GM23338 (cell line): ENCODE measurements around the gene PRR36. TPM values are rescaled to one million over a fixed set of nuclear protein-coding genes. Genes with fewer than 3 reads are reported as not detected.

Source experiments
- ATAC-seq: fragments of 200-7000 bp; cut with Tn5 transposase; 3 replicates; pipeline ENCODE4 v1.9.1; 2020
- DNase-seq: peaks from one replicate; pipeline ENCODE4 v3.0.0-alpha.2; 2015; ENCODE audit warnings: low spot score
- H2AFZ ChIP-seq: fragments of 200-600 bp; sonication (generic); 2 replicates; pipeline ENCODE4 v1.8.0; 2016; ENCODE audit warnings: antibody characterized with exemption, mild to moderate bottlenecking, moderate library complexity
- H3F3A ChIP-seq: fragments of 200-600 bp; sonication (generic); replicated peaks from 2 replicates; pipeline ENCODE4 v1.8.0; 2017; ENCODE audit warnings: antibody characterized with exemption, mixed run types, low read depth
- H3K27ac ChIP-seq: fragments of 200-600 bp; sonication (generic); 2 replicates; pipeline ENCODE4 v1.6.1; 2016; ENCODE audit warnings: low read depth
- H3K27me3 ChIP-seq: fragments of 200-600 bp; sonication (generic); 2 replicates; pipeline ENCODE4 v1.8.0; 2016; ENCODE audit warnings: mild to moderate bottlenecking, mixed run types, moderate library complexity; ENCODE audit not compliant: insufficient read depth
- H3K36me3 ChIP-seq: fragments of 200-600 bp; sonication (generic); 2 replicates; pipeline ENCODE4 v1.8.0; 2016; ENCODE audit warnings: mild to moderate bottlenecking; ENCODE audit not compliant: insufficient read depth
- H3K4me1 ChIP-seq: fragments of 200-600 bp; sonication (generic); 2 replicates; pipeline ENCODE4 v1.8.0; 2016; ENCODE audit warnings: mild to moderate bottlenecking, moderate library complexity; ENCODE audit not compliant: insufficient read depth
- H3K4me2 ChIP-seq: fragments of 200-600 bp; sonication (generic); 2 replicates; pipeline ENCODE4 v1.7.1; 2017; ENCODE audit warnings: mixed run types
- H3K4me3 ChIP-seq: fragments of 200-600 bp; sonication (generic); 2 replicates; pipeline ENCODE4 v1.6.1; 2016; ENCODE audit warnings: mixed run types
- H3K79me2 ChIP-seq: fragments of 200-600 bp; sonication (generic); replicated peaks from 2 replicates; pipeline ENCODE4 v1.8.0; 2017; ENCODE audit warnings: mild to moderate bottlenecking; ENCODE audit not compliant: insufficient read depth
- H3K9me2 ChIP-seq: fragments of 200-600 bp; sonication (generic); 2 replicates; pipeline ENCODE4 v1.8.0; 2017; ENCODE audit not compliant: insufficient read depth
- H4K20me1 ChIP-seq: fragments of 200-600 bp; sonication (generic); replicated peaks from 2 replicates; pipeline ENCODE4 v1.8.0; 2017; ENCODE audit warnings: mild to moderate bottlenecking; ENCODE audit not compliant: insufficient read depth
- H3K27ac Mint-ChIP-seq: 2 replicates; pipeline ENCODE4 v1.8.0; 2020; ENCODE audit warnings: inconsistent platforms, mild to moderate bottlenecking, moderate library complexity, mixed read lengths
- H3K27me3 Mint-ChIP-seq: 3 replicates; pipeline ENCODE4 v1.8.0; 2022; ENCODE audit warnings: low read depth, mild to moderate bottlenecking, moderate library complexity, mixed read lengths, inconsistent platforms; ENCODE audit not compliant: insufficient read depth, poor library complexity
- H3K36me3 Mint-ChIP-seq: 3 replicates; pipeline ENCODE4 v1.8.0; 2021; ENCODE audit warnings: low read depth, mild to moderate bottlenecking, inconsistent platforms, moderate library complexity, mixed read lengths
- H3K4me1 Mint-ChIP-seq: 3 replicates; pipeline ENCODE4 v1.8.0; 2020; ENCODE audit warnings: mild to moderate bottlenecking, inconsistent platforms, mixed read lengths
- H3K4me3 Mint-ChIP-seq: 3 replicates; pipeline ENCODE4 v1.8.0; 2021; ENCODE audit warnings: moderate library complexity, mild to moderate bottlenecking, inconsistent platforms, mixed read lengths
- H3K9me3 Mint-ChIP-seq: 3 replicates; pipeline ENCODE4 v1.8.0; 2020; ENCODE audit warnings: moderate library complexity, mild to moderate bottlenecking, inconsistent platforms, mixed read lengths
- CREB1 ChIP-seq: fragments of 250-450 bp; sonication (Bioruptor Pico); IDR thresholded peaks from 2 replicates; pipeline ENCODE4 v1.5.0; 2020; ENCODE audit warnings: low read depth, mild to moderate bottlenecking, moderate library complexity
- CTCF ChIP-seq, 2 experiments: fragments of 200-600 bp in 1 of 2; sonication (generic) in 1 of 2; conservative IDR thresholded peaks; 2 replicates each; pipeline versions ENCODE4 v1.5.1 to v1.6.1; 2016 to 2017; ENCODE audit warnings: antibody characterized with exemption in 2 of 2, low read depth in 2 of 2, mild to moderate bottlenecking in 2 of 2, moderate library complexity in 1 of 2
- EZH2 ChIP-seq: fragments of 200-600 bp; sonication (generic); IDR thresholded peaks from one replicate; pipeline ENCODE4 v1.8.0; 2017; ENCODE audit warnings: antibody characterized with exemption, mild to moderate bottlenecking, low read depth; ENCODE audit not compliant: unreplicated experiment
- EZH2phosphoT487 ChIP-seq: fragments of 200-600 bp; sonication (generic); IDR thresholded peaks from one replicate; pipeline ENCODE4 v1.8.1; 2018; ENCODE audit warnings: antibody characterized with exemption; ENCODE audit not compliant: unreplicated experiment
- JUNB ChIP-seq: IDR thresholded peaks from one replicate; pipeline ENCODE4 v1.6.1; 2016; ENCODE audit warnings: antibody characterized with exemption; ENCODE audit not compliant: unreplicated experiment
- NANOG ChIP-seq: IDR thresholded peaks from 2 replicates; pipeline ENCODE4 v1.6.1; 2016; ENCODE audit warnings: antibody characterized with exemption, borderline replicate concordance
- POLR2AphosphoS5 ChIP-seq: IDR thresholded peaks from 2 replicates; pipeline ENCODE4 v1.6.1; 2016; ENCODE audit warnings: antibody characterized with exemption, low read depth
- STAT1 ChIP-seq: IDR thresholded peaks from one replicate; pipeline ENCODE4 v1.6.1; 2016; ENCODE audit warnings: antibody characterized with exemption; ENCODE audit not compliant: unreplicated experiment
- ZNF114 ChIP-seq: fragments of 250-450 bp; sonication (Bioruptor Pico); IDR thresholded peaks from 2 replicates; pipeline ENCODE4 v1.5.0; 2020; ENCODE audit warnings: mild to moderate bottlenecking, moderate library complexity
- ZNF331 ChIP-seq: fragments of 250-450 bp; sonication (Bioruptor Pico); IDR thresholded peaks from 2 replicates; pipeline ENCODE4 v1.5.0; 2020; ENCODE audit warnings: low read depth, mild to moderate bottlenecking, moderate library complexity
- polyA plus RNA-seq: library from polyadenylated mRNA; unstranded; fragments of >200 nt; fragmentation: Nextera tagmentation; extraction: Ambion mirVana; gene quantifications from 2 replicates; pipeline ENCODE4 v1.2.1, GENCODE V29; 2016
- total RNA-seq: library from RNA; depleted of rRNA; stranded (reverse); fragments of >200 nt; shearing (Covaris generic); gene quantifications from 2 replicates; pipeline ENCODE4 v1.2.3, GENCODE V29; 2014
- TF ChIP-seq, protein P1 (sequence below): IDR thresholded peaks from 2 replicates; pipeline ENCODE4 v1.6.1; 2016; ENCODE audit warnings: antibody characterized with exemption
- TF ChIP-seq, protein P2 (sequence below): fragments of 250-450 bp; sonication (Bioruptor Pico); IDR thresholded peaks from 2 replicates; pipeline ENCODE4 v1.5.0; 2020; ENCODE audit warnings: mild to moderate bottlenecking, moderate library complexity
- TF ChIP-seq, protein P3 (sequence below): IDR thresholded peaks from one replicate; pipeline ENCODE4 v1.6.1; 2018; ENCODE audit warnings: antibody characterized with exemption; ENCODE audit not compliant: unreplicated experiment

PRR36 gene
- total and polyA plus RNA-seq, 2 experiments from 2014 or later = 17.6 to 17.9 TPM

DNA sequence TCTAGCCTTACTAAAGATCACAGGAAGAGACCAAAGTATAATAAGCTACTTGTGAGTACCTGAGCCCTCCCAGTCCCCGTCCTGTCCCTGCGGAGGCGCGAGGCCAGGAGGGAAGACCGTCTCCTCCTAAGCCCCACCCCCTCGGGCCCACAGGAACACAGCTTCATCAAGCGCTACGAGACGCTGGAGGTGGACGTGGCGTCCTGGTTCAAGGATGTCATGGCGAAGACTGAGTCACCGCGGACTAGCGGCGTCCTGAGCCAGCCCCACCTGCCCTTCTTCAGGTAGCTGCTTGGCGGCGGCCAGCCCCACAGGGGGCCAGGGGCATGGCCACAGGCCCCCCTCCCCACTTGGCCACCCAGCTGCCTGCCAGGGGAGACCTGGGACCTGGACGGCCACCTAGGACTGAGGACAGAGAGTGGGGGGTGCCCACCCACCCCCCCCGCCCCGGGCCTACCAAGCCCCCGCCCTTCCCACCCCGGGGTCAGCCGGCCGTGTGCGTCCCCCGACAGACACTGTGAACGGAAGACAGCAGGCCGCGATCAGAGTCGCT is 38.0 kb upstream of the PRR36 start:
- H3K9me3 Mint-ChIP-seq = peaks cover 2% of the 10 kb centered on the region; the same call in 1 of the 3 replicates
- peaks cover 17% of the 10 kb centered on the region for H3K36me3 Mint-ChIP-seq
- no peaks in the 10 kb centered on the region for H3K36me3 ChIP-seq
- peaks cover 36% of the 10 kb centered on the region for H3K27me3 ChIP-seq
- H3K4me2 ChIP-seq = no peak overlapping the region
- no peaks in the 10 kb centered on the region for H3K4me1 ChIP-seq
- no peak overlapping the region for H3K4me3 Mint-ChIP-seq
- no peaks in the 10 kb centered on the region for H3K9me2 ChIP-seq
- TF ChIP-seq EZH2 (no peak), EZH2phosphoT487 (no peak), ZNF331 (CRISPR knock-in tag) (no peak), CREB1 (no peak), CTCF (conservative IDR thresholded peaks at IDR 0.05; ENCODE audit: low read depth in 2 of 2) (no peak), JUNB (no peak), NANOG (no peak), ZNF114 (CRISPR knock-in tag) (no peak), STAT1 (no peak), POLR2AphosphoS5 (no peak)
- TF ChIP-seq, protein P1, sequence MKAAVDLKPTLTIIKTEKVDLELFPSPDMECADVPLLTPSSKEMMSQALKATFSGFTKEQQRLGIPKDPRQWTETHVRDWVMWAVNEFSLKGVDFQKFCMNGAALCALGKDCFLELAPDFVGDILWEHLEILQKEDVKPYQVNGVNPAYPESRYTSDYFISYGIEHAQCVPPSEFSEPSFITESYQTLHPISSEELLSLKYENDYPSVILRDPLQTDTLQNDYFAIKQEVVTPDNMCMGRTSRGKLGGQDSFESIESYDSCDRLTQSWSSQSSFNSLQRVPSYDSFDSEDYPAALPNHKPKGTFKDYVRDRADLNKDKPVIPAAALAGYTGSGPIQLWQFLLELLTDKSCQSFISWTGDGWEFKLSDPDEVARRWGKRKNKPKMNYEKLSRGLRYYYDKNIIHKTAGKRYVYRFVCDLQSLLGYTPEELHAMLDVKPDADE = no peak
- TF ChIP-seq, protein P2, sequence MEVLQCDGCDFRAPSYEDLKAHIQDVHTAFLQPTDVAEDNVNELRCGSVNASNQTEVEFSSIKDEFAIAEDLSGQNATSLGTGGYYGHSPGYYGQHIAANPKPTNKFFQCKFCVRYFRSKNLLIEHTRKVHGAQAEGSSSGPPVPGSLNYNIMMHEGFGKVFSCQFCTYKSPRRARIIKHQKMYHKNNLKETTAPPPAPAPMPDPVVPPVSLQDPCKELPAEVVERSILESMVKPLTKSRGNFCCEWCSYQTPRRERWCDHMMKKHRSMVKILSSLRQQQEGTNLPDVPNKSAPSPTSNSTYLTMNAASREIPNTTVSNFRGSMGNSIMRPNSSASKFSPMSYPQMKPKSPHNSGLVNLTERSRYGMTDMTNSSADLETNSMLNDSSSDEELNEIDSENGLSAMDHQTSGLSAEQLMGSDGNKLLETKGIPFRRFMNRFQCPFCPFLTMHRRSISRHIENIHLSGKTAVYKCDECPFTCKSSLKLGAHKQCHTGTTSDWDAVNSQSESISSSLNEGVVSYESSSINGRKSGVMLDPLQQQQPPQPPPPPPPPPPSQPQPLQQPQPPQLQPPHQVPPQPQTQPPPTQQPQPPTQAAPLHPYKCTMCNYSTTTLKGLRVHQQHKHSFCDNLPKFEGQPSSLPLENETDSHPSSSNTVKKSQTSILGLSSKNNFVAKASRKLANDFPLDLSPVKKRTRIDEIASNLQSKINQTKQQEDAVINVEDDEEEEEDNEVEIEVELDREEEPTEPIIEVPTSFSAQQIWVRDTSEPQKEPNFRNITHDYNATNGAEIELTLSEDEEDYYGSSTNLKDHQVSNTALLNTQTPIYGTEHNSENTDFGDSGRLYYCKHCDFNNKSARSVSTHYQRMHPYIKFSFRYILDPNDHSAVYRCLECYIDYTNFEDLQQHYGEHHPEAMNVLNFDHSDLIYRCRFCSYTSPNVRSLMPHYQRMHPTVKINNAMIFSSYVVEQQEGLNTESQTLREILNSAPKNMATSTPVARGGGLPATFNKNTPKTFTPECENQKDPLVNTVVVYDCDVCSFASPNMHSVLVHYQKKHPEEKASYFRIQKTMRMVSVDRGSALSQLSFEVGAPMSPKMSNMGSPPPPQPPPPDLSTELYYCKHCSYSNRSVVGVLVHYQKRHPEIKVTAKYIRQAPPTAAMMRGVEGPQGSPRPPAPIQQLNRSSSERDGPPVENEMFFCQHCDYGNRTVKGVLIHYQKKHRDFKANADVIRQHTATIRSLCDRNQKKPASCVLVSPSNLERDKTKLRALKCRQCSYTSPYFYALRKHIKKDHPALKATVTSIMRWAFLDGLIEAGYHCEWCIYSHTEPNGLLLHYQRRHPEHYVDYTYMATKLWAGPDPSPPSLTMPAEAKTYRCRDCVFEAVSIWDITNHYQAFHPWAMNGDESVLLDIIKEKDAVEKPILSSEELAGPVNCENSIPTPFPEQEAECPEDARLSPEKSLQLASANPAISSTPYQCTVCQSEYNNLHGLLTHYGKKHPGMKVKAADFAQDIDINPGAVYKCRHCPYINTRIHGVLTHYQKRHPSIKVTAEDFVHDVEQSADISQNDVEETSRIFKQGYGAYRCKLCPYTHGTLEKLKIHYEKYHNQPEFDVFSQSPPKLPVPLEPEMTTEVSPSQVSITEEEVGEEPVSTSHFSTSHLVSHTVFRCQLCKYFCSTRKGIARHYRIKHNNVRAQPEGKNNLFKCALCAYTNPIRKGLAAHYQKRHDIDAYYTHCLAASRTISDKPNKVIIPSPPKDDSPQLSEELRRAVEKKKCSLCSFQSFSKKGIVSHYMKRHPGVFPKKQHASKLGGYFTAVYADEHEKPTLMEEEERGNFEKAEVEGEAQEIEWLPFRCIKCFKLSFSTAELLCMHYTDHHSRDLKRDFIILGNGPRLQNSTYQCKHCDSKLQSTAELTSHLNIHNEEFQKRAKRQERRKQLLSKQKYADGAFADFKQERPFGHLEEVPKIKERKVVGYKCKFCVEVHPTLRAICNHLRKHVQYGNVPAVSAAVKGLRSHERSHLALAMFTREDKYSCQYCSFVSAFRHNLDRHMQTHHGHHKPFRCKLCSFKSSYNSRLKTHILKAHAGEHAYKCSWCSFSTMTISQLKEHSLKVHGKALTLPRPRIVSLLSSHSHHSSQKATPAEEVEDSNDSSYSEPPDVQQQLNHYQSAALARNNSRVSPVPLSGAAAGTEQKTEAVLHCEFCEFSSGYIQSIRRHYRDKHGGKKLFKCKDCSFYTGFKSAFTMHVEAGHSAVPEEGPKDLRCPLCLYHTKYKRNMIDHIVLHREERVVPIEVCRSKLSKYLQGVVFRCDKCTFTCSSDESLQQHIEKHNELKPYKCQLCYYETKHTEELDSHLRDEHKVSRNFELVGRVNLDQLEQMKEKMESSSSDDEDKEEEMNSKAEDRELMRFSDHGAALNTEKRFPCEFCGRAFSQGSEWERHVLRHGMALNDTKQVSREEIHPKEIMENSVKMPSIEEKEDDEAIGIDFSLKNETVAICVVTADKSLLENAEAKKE (CRISPR knock-in tag) = no peak
- TF ChIP-seq, protein P3, sequence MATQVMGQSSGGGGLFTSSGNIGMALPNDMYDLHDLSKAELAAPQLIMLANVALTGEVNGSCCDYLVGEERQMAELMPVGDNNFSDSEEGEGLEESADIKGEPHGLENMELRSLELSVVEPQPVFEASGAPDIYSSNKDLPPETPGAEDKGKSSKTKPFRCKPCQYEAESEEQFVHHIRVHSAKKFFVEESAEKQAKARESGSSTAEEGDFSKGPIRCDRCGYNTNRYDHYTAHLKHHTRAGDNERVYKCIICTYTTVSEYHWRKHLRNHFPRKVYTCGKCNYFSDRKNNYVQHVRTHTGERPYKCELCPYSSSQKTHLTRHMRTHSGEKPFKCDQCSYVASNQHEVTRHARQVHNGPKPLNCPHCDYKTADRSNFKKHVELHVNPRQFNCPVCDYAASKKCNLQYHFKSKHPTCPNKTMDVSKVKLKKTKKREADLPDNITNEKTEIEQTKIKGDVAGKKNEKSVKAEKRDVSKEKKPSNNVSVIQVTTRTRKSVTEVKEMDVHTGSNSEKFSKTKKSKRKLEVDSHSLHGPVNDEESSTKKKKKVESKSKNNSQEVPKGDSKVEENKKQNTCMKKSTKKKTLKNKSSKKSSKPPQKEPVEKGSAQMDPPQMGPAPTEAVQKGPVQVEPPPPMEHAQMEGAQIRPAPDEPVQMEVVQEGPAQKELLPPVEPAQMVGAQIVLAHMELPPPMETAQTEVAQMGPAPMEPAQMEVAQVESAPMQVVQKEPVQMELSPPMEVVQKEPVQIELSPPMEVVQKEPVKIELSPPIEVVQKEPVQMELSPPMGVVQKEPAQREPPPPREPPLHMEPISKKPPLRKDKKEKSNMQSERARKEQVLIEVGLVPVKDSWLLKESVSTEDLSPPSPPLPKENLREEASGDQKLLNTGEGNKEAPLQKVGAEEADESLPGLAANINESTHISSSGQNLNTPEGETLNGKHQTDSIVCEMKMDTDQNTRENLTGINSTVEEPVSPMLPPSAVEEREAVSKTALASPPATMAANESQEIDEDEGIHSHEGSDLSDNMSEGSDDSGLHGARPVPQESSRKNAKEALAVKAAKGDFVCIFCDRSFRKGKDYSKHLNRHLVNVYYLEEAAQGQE = no peak
- H3K4me1 Mint-ChIP-seq = peaks cover 6% of the 10 kb centered on the region; the same call in 2 of the 3 replicates
- ATAC-seq (no peak), DNase-seq (no peak)
- H3F3A ChIP-seq = 0 out of 2 replicates have a peak, but pooled peaks cover 4% of the 10 kb centered on the region
- H3K27ac Mint-ChIP-seq = no peak overlapping the region
- H3K27ac ChIP-seq = no peak overlapping the region
- peaks cover 4% of the 10 kb centered on the region; the same call in 1 of the 2 replicates for H3K79me2 ChIP-seq
- no peak overlapping the region for H2AFZ ChIP-seq
- peaks cover 5% of the 10 kb centered on the region for H4K20me1 ChIP-seq
- peaks cover 36% of the 10 kb centered on the region for H3K27me3 Mint-ChIP-seq
- no peak overlapping the region for H3K4me3 ChIP-seq
